Activated CD4-positive, alpha-beta T cell treated with anti-CD3 and anti-CD28 coated beads, Interleukin-2, amount 50 U/mL, for 4 hours (primary cell): Measurements from ENCODE around the gene L1CAM.

ENCODE experiments used
- DNase-seq, 2 experiments: peaks; one replicate each; pipeline ENCODE4 v3.0.0-alpha.2; 2020

The L1CAM gene, protein sequence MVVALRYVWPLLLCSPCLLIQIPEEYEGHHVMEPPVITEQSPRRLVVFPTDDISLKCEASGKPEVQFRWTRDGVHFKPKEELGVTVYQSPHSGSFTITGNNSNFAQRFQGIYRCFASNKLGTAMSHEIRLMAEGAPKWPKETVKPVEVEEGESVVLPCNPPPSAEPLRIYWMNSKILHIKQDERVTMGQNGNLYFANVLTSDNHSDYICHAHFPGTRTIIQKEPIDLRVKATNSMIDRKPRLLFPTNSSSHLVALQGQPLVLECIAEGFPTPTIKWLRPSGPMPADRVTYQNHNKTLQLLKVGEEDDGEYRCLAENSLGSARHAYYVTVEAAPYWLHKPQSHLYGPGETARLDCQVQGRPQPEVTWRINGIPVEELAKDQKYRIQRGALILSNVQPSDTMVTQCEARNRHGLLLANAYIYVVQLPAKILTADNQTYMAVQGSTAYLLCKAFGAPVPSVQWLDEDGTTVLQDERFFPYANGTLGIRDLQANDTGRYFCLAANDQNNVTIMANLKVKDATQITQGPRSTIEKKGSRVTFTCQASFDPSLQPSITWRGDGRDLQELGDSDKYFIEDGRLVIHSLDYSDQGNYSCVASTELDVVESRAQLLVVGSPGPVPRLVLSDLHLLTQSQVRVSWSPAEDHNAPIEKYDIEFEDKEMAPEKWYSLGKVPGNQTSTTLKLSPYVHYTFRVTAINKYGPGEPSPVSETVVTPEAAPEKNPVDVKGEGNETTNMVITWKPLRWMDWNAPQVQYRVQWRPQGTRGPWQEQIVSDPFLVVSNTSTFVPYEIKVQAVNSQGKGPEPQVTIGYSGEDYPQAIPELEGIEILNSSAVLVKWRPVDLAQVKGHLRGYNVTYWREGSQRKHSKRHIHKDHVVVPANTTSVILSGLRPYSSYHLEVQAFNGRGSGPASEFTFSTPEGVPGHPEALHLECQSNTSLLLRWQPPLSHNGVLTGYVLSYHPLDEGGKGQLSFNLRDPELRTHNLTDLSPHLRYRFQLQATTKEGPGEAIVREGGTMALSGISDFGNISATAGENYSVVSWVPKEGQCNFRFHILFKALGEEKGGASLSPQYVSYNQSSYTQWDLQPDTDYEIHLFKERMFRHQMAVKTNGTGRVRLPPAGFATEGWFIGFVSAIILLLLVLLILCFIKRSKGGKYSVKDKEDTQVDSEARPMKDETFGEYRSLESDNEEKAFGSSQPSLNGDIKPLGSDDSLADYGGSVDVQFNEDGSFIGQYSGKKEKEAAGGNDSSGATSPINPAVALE

GRCh38 chrX:153885968-153886903 lies at the start of gene L1CAM:
Gene L1CAM (minus strand): TSS chrX:153886173. CDS start chrX:153875836, 10,337 bp downstream.
- peak; percentile 20 to 21 for DNase-seq

- peak in 1 of 2 experiments; percentile 32 for DNase-seq
These were observed 49.4 kb upstream of the L1CAM start for GRCh38 chrX:153935326-153935851.

GRCh38 chrX:153934762-153935325 lies 48.9 kb upstream of the L1CAM start, which contains the start of gene NAA10:
Gene NAA10 (minus strand): TSS chrX:153935037. CDS start chrX:153934904, 133 bp downstream.
- peak in 1 of 2 experiments; percentile 46 for DNase-seq

GRCh38 chrX:153934148-153934761 lies 48.3 kb upstream of the L1CAM start:
- no peak for DNase-seq

DNA sequence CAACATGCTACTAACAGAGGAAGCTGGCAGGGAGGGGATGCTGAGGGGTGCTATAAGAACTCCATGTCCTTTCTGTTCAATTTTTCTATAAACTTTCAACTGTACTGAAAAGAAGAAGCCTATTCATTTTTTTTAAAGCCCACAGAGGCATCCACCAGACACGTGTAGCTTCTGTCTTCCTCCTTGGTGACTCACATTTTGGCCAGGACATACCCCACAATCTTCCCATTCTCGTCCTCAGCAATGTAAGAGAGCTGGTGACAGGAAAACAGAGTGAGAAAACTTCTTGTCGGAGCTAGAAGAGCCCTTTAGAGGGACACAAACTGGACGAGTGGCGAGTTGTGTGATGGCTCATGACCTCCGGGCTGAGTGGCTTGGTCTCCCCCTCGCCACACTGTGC lies 47.8 kb upstream of the L1CAM start:
- DNase-seq, result no peak

DNA sequence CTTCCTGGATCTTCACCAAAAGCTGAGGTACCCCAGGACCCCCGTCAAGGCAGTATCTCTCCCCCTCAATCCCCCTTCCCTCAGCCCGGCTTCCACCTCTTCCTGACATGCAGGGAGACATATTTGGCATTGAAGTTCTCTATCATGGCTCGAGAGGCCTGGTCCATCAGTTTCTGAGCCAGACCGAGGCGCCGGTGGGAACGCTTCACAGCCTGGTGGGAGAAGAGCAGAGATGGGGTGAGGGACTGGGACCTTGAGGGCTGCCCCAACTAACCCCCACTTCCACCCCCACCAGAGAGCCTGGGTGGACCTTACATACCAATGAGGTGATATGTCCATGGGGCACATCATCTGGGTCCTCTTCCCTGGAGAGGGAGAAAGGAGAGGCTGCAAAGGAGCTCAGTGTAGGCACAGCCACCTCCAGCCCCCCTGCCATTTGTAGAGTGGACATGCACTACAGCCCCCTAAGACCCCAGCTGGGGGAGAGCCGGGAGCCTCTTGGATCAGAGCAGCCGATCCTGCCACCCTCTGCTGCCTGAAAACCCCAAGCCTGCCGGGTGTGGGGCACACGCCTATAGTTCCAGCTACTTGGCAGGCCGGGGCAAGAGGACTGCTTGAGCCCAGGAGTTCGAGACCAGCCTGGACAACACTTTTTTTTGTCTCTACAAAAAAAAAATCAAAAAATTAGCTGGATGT lies 46.4 kb upstream of the L1CAM start:
- DNase-seq, result no peak

DNA sequence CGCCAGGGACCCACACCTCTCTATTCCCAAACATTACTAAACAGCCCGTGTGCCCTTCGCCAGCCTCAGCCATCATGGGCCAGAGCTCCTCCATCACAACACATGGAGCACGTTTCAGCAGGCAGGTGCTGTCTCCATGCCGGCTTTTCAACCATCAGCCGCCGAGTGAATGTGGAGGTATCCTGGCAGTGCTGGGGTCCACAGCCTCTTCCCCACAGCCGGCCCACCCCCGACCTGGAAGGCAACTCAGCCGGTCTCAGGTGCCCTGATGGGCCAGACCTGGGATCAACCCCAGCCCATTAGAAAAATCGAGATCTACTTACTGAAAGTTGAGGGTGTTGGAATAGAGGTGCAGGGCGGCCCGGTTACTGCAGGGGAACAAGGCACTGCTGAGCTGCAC lies 45.8 kb upstream of the L1CAM start:
- no peak for DNase-seq

DNA sequence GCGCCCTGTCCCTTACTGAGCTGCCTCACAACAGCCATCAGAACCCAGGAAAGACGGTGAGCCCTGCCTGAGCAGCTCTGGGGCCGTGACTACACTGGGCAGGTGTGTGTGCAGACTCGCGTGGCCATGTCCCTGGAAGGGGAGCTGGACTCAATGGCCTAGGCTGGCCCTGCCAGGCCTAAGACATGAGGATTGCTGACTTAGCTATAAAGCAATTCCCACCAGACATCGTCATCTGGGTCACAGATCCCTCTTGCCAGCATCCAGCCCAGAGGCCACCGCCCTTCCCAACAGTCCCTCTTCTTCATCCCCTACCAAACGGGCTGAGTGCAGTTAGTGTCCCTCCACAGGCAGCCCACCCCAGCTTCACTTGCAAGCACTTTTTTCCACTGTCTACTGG lies 45.2 kb upstream of the L1CAM start:
- no peak for DNase-seq

- DNase-seq, result no peak
These were observed 44.3 kb upstream of the L1CAM start for GRCh38 chrX:153930011-153930910.

DNA sequence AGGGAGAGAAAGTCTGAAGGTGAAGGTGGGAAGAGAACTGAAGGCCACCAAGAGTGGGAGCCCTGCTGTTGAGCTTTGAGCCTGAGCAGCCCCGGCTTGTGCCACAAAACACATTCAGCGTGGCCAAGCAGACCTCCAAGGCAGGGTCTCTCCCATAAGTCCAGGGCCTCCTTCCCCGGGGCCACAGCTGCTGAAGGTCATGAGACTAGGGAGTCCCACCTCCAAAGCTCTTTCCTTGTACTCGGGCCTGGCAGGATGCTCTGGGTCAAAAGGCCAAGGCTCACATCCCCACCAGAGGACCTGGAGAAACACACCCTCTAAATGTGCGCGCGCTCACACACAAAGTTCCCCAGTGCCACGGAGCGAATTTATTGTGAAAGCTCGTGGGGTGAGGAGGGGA lies 43.6 kb upstream of the L1CAM start:
- no peak for DNase-seq

DNA sequence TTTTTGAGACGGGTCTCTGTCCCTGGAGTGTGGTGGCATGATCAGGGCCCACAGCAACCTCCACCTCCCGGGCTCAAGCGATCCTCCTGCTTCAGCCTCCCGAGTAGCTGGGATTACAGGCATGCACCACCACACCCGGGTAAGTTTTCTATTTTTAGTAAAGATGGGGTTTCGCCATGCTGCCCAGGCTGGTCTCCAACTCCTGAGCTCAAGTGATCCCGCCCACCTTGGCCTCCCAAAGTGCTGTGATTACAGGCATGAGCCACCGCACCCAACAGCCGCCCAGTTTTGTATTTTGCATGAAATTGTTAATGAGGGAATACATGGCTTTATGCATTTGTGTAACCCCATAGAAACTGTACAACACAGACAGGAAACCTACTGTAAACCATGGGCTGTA lies 42.9 kb upstream of the L1CAM start:
- DNase-seq, result no peak

DNA sequence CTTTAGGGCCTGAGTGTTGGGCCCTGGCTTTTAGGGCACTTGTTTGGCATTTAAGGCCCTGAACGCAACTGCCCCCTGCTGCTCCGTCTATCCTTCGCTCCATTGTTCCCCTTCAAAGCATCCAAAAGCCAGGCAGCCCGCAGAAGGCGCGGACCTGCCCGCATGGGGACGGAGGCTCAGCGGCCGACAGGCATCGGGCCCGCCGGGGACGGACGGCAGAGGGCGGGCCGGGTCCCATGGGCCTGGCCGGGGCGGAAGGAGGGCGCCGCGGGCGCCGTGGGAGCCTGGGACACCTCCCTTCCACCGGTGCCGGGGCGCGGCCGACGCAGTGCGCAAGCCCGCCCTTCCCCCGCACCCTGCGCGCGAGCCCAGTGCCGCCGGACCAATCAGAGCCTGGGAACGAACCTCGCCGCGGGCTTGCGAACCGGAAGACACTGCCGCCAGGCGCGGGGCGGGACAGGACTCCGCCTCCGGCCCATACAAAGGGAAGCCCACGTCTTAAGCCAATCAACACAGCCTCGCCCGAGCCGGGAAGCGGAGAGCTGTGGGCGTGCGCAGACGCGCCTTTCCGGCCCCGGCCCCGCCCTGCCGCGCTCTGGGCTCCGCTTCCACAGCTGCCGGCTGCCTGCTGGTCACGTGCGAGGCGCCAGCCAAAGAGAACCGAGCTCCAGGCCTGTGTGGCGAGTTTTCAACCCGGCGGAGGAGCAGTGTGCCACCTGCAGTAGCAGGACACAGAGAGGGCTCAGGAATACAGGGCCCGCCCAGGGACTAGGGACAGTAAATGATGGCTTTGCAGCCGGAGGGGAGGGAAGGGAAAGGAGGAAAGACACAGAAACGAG lies 42.2 kb upstream of the L1CAM start:
- DNase-seq, result peak; percentile 85 to 89

- DNase-seq, result no peak
These were observed 41.6 kb upstream of the L1CAM start for GRCh38 chrX:153927672-153927921.

DNA sequence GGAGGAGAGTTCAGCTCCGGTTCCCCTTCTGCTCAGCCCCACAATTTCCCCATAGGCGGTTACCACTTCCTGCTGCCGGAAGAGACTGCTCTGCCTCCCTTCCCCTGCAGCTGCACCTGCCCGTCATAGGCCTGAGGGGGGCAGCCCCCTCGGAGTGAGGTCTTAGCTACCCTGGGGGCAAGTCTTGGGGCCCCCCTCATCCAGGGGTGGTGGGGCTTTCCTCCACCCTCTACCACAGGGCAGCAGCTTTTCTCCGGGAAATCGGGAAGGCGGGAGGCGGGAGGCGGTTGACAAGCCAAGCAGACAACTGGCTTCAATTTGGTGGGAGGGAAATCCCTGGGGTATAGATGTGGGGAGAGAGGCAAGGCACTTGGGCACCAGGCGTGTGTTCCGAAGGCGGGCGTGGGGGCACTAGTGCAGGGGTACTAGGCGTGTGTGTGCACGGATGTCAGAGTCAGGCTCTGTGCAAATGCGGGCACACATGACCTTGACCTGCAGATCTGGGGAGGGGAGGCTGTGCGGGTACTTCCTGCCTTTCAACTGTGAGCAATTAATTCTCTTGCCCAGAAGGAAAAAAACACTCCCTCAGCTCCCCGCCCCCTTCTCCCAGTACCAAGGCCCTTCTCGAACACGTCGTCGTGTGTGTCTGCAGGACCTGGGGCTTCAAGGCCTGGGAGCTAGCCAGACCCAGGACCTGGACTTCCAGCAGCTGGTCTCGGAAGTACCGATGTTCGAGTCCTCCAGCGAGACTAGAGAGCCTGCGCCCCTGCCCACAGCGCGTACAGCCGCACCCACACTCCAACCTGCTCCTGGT lies 41.1 kb upstream of the L1CAM start:
- peak; percentile 51 to 60 for DNase-seq

- DNase-seq, result no peak
These were observed 40.5 kb upstream of the L1CAM start for GRCh38 chrX:153926552-153926857.

DNA sequence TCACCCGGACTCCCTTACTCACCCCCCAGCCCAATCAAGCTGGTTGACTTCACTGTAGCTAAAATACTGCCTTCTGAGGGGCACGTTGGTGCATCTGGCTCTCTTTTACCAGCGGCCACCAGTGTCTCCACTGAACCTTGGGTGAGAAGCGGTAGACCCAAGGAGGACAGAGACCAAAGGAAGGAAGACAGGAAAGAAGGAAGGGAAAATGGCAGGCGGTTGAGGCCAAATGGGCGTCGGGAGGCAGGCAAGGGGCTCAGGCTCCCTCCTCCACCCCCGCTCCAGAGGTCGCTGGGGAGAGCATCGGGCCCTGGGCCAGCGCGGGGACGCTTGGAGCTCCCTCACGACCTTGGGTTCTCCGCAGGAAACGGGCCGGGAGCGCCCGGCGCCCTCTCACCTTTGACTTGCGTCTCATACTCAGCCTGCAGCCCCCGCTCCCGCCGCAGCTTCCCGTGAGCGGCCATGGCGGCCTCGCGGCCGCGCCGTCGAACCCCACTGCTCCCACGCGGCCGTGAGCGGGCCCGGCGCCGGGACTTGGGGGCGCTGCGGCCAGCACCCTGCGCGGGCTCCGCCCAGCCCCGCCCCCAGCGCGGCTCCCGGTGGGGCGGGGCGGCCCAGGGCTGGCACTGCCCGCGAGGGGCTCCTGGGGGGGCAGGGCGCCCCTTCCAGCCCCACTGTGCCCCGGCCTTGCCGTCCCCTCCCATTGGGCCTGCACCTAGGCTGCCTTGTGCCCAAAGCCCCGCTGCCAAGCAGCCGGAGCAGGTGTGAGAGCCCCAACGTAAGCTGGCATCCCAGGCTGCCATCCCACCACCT lies 40.0 kb upstream of the L1CAM start, which contains the start of gene ARHGAP4:
TSS of gene ARHGAP4 (minus strand) at position 526 of the 813 bp plus-strand sequence. CDS start at position 464, 62 bp downstream.
- peak in 1 of 2 experiments; percentile 27 for DNase-seq

- DNase-seq, result no peak
These were observed 39.4 kb upstream of the L1CAM start for GRCh38 chrX:153925387-153925738.
